ENCODE measurements around the gene TRIM7.
"Not testable (repeated sequence)": the region's sequence is repeated elsewhere in the genome, so short reads cannot be mapped to it uniquely, and the experiment has no call there.

Gene TRIM7

DNA sequence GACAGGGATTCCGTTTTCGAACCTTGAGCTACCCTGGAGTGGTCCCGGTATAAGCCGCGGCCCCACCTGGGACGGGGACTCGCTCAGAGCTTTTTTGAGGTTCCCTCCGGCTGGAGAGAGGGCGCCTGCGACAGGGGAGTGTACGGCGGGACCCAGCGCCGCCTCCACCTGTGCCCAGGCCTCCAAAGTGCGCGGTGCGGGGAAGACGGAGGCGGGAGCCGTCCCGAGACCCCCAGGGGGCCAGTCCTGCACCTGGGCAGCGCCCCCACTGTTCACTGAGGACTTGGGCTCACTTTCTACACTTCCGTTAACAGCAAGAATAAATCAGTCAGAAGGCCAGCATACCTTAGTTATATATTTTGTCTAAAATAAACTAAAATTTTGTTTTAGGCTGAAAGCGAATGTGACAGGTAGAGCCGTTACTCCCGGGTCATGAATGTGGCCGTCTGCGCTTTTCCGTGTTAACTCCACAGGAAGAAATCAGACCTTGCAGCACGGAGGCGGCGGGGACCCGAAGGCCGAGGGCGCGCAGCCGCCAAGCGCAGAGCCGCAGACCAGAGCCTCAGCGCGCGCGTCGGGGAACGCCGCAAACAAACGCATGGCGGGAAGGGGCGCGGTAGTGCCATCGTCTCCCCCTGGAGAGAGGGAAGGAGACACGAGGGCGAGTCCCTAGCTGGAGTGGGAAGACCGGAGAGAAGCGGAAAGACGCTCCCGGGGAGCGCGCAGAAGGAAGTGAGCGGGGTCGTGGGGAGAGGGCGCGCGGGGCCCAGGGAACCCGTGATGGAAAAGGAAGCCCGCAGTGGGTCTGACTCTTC is 14.1 kb downstream of the TRIM7 start:
- no peak for DNase-seq

DNA sequence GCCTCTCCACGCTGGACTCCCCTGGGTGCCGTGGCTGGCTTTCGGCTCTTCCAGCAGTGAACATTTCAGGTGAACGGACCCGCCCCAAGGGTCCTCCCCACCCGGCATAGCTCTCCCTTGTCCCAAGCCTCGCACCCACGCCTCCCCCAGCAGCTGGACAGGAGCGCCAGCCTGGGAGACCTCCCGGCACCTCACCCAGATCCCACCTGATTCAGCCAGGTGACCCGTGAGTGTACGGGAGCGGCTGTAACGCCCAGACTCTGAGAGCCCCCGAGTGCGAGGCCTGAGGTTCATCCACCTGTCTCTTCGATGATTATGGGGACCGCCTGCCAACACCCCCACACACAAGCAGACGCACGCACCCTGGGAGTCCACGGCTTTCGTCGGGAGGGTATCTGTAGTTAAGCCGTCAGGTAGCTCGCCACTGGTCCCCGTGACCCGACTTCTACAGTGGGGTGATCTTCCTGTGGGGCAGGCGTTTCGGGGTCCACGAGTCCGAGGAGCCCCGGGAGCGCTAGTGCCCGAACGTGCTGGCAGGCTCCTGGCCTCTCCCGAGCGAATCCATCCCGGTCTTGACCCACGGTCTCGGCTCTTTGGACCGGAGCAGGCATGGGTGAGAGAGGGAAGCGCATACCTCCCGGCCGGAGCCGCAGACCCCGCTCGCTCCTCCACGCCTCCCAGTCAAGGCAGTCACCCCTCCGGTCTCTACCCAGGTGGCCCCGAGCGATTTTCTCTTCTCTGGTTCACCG is 14.9 kb downstream of the TRIM7 start:
- no peak for DNase-seq

DNA sequence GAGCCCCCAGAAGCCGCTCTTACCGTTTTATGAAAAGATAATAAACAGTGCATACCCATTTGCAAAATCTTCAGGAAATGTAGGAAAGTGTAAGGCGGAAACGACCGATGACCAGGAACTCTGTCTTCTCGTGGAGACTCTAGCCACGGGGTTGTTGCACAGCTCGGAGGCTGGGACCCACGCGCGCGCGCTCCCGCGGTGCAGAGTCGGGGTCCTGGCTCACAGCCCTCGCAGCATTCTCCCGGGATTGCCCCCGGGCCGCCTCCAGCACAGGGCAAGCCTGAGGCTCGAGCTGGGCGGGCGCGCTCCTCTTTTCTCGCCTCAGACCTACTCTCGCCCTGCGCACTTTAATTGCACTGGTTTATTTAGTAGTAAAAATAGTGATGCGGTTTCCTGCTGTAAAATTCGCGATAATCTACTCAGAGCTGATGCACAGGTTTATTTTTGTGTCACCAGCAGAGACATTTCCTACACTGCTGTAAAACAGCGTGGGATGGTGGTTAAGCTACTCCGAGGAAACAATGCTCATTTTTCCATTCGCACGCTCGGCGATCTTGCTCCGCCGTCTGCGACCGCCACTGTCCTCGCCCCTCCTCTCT is 15.5 kb downstream of the TRIM7 start:
- no peak for DNase-seq

DNA sequence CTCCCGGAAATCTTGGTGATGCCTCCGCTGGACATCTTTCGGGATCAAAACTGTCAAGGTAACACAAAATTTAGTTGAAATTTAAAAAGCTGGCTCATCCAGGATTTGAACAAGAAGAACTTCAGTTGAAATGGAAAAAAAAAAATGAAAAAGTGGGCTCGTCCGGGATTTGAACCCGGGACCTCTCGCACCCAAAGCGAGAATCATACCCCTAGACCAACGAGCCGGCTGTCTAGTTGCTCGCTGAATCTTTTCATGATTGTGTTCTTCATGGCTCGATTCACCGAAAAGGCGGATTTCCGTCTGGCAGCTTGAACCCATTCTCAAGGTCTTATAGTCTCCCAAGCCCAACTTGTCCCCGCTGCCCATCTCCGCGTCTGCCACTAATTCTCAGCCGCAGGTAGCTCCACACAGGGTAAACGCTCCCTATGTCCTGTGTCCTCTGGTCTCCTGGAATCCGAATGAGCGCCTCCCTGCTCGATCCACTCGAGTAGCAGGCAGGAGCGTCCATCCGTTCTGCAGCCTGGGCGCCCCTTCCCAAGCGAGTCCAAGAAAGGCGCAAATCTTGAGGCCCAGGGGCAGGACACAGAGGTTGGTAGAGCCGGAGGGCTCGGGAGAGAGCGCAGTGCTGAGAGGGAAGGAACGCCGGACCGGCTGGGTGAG is 16.2 kb downstream of the TRIM7 start:
- no peak for DNase-seq

DNA sequence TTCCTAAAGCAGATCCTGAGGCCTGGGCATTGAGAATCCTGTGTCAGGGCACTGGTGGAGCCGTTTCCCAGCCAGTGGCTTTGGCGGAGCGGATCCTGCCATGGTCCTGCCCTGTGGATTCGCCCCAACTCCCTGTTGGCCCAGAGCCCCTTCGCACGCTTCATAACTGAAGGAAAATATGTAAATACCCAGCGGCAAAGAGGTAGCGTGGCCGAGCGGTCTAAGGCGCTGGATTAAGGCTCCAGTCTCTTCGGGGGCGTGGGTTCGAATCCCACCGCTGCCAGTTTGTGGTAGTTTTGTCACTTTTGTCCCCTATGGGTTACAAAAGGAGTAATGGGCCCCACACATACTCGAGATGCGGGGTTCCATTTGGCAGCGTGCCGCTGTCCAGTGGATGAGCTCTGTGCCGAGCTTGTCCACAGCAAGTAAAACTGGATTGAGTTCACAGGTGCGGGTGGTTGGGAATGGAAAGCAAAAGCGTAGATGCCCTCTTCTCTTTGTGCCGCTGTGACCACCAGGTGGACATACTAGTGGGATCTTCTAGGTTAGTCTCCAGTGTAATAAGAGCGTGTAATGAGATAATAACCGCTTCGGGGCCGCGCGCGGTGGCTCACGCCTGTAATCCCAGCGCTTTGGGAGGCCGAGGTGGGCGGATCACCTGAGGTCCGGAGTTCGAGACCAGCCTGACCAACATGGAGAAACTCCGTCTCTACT is 17.3 kb downstream of the TRIM7 start:
- DNase-seq: no peak

DNA sequence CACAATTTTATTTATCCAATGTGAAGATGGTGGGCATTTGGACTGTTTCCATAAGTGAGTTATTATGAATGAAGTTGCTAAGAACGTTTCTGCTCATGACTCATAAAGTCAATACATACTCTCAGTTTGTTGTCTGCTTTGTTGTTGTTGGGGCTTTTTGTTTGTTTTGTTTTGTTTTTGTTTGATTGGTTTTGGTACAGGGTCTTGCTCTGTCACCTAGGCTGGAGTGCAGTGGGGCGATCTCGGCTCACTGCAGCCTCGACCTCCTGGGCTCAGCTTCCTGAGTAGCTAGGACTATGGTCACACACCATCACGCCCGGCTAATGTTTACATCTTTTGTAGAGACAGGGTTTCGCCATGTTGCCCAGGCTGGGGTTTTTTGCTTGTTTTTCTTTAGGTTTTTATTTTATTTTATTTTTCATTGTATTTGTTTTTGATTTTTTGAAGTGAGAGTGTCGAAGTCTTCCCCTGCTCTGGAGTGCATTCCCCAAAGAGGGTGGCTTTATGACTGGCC is 18.0 kb downstream of the TRIM7 start:
- DNase-seq: no peak

DNA sequence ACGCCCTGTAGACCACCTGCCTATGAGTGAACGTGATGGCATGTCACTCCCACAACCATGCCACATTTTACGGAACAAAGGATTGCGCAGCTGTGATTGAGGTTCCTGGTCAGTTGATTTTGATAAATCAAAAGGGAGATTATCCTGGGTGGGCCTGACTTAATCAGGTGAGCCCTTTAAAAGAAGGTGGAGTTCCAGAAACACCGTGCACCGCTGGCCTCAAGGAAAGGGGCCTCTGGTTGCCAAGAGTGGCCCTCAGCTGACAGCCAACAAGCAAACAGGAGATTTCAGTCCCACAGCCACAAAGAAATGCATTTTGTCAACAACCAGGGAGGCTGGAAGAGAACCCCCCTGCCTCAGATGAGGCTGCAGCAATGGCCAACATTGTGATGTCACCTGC is 19.0 kb downstream of the TRIM7 start:
- no peak for DNase-seq

DNA sequence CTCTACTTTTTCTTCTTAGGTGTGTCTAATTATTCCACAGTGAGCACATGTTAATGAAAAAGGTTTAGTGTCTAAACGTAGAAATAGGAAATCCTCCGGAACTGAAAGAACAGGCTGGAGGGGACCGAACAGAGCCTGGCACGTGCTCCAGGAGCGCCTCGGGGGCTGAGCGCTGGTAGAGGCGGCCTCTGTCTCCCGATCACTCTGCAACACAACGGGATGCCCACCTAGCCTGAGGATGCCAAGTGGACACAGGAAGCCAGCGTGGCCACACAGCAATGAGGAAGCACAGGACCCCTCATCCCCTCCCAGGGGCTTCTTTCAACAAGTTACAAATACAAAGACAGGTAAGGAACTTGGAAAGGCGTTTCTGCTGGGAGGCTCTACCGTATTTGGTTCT is 19.4 kb downstream of the TRIM7 start:
- no peak for DNase-seq

DNA sequence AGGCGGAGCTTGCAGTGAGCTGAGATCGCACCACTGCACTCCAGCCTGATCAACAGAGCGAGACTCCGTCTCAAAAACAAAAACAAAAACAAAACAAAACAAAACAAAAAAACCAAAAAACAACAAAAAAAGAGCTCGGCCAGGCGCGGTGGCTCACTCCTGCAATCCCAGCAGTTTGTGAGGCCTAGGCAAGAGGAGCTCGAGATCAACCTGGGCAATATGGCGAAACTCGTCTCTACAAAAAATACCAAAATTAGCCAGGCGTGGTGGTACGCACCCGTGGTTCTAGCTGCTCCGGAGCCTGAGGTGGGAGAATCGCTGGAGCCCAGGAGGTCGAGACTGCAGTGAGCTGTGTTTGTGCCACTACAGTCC is 20.2 kb downstream of the TRIM7 start:
- no peak for DNase-seq

DNA sequence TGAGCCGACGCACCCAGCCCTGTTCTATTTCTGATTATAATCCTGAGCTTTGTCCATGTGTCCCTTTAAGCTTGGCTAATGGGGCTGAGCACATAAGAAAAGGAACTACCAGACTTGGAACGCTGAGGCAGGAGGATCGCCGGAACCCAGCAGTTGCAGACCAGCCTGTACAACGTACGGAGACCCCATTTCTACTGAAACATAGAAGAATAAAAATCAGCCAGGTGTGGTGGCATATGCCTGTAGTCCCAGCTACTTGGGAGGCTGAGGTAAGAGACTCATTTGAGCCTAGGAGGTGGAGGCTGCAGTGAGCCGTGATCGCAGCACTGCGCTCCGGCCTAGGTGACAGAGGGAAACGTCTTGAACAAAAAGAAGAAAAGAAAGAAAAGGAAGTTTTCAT is 22.3 kb downstream of the TRIM7 start:
- DNase-seq: no peak

DNA sequence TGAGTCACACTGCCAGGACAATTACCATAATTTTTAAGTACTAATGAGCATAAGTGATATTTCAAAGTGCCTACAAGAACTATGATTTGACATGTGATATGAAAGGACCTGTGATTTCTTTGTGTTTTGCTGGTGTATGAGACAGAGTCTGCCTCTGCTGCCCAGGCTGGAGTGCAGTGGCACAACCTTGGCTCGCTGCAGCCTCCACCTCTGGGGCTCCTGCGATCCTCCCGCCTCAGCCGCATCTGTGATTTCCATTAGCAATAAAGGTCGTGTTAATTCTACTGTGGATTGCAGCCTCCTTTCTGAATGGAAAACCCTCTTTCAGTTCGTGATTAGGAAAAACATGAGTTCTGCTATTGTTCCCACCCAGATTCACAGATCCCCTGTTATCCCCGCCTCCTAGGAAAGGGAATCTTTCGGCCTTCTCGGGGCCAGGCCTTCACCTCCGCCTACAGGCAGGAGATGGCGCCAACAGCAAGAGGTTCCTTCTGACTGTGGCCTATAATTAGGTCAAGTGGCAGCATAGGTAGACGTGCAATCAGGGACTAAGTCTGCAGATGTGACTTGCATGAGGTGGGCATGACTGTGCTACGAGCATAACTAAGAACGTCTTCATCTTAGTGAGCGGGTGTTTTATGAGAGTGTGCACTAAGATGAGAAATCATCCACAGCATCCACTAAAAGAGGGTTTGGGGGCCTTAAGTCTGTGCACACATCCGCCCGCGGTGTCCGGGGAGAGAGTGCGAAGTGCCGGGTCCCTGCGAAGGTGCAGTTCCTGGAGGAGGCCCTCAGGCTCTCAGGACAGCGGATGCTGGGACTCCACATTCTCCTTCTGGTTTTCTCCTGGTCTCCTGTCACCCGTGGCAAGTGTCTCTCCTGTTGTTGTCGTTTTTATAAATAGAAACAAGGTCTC is 23.1 kb downstream of the TRIM7 start:
- no peak for DNase-seq

DNA sequence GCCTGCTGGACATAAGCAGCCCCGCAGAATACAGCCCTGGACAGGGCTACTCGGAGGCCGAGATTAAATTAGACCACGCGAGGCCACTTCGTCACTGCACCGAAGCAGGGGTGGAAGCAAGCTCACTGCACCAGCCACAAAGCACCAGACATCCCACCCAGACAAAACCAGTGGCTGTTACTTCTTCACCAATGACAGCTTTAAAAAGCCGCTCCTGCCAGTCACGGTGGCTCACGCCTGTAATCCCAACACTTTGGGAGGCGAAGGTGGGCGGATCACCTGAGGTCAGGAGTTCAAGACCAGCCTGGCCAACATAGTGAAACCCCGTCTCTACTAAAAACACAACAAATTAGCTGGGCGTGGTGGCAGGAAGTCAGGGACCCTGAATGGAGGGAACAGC is 27.4 kb downstream of the TRIM7 start:
- not testable (repeated sequence) for DNase-seq

DNA sequence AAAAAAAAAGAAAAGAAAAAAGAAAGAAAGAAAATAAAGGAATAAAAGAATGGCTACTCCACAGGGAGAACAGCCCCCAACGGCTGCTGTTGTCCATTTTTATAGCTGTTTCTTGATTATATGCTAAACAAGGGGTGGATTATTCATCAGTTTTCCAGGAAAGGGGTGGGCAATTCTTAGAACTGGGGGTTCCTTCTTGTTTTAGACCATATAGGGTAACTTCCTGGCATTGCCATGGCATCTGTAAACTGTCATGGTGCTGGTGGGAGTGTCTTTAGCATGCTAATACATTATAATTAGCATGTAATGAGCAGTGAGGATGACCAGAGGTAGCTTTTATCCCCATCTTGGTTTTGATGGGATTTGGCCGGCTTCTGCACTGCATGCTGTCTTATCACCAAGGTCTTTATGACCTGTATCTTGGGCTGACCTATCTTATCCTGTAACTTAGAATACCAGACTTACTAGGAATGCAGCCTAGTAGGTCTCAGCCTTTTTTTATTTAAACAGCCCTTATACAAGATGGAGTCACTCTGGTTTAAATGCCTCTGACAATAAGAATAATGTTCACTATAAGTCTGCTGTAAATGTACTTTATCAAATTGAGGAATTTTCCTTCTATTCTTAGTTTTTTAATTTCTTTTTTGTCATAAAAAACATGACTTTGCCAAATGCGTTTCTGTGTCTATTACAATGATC is 28.6 kb downstream of the TRIM7 start:
- DNase-seq: no peak

DNA sequence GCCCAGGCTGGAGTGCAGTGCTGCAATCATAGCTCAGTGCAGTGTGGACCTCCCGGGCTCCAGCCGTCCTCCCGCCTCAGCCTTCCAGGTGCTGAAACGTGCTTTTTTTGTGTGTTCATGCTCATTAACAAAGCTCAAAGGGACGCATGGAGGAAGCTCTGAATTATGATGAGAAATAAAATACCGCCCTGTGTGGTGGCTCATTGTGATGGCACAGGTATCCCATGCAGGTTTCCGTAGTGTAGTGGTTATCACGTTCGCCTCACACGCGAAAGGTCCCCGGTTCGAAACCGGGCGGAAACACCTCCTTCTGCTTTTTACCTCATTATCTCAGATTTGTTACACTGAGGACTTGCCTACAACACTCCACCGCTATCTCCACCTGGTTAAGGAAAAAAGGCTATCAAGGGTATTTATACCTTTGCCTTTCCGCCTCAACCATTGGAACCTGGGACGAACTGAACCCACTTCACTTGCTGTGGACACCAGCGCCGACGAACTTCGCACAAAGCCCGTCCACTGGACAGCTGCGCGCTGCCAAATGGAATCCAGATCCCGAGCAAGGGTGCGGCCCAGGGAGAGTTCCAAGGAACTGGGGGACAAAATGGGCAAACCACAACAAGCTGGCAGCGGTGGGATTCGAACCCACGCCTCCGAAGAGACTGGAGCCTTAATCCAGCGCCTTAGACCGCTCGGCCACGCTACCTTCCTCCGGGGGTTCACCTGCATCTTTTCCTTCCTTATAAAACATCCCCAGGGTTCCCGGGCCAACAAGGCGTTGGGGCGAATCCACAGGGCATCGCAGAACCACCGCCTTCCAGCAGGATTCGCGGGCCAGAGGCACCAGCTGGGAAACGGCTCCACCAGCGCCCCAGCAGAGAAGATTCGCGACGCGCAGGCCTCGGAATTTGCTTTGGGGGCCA is 31.3 kb downstream of the TRIM7 start:
- DNase-seq: no peak

DNA sequence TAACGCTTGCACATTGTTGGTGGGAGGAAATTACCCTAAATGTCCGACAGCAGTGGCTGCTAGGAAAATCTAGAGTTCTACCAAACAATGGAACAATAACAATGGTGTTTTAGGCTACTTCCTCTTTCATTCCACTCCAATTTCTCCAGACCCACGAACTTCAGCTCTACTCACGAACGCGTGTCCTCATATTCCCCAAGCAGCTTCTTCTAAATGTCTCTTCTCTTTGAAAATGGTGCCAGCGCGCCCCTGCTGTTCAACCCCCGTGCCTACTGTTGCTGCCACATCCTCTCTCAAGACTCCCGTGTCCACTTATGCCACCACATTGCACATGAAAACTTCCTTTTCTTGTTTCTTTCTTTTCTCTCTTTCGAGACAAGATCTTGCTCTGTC is 32.0 kb downstream of the TRIM7 start:
- DNase-seq: no peak

DNA sequence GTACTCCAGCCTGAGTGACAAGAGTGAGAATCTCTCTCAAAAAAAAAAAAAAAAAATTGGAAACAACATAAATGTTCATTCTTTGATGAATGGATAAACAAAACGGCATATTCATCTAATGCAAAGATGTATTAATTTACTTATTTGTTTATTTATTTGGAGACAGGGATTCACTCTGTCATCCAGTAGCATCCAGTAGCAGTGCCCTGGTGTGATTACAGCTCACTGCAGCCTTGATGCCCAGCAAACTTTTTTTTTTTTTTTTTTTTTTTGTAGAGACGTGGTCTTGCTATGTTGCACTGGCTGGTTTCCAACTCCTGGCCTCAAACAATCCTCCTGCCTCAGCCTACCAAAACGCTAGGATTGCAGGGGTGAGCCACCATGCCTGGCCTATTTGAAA is 33.2 kb downstream of the TRIM7 start:
- no peak for DNase-seq

DNA sequence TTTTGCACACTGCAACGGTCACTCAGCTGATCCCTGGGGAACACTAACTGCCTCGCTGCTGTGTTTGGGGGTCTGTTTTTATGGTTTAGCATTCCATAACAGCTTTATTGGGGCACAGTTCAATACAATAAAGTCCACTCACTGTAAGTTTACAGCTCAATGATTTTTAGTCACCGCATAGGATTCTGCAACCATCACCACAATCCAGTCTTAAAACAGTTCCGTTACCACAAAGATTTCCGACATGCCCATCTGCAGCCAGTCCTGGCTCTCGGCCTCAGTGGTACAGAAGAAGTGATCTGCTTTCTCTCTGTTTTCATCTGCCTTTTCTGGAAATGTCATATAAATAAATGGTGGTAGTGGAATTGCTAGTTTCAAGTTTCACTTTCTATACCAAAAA is 34.0 kb downstream of the TRIM7 start:
- no peak for DNase-seq

DNA sequence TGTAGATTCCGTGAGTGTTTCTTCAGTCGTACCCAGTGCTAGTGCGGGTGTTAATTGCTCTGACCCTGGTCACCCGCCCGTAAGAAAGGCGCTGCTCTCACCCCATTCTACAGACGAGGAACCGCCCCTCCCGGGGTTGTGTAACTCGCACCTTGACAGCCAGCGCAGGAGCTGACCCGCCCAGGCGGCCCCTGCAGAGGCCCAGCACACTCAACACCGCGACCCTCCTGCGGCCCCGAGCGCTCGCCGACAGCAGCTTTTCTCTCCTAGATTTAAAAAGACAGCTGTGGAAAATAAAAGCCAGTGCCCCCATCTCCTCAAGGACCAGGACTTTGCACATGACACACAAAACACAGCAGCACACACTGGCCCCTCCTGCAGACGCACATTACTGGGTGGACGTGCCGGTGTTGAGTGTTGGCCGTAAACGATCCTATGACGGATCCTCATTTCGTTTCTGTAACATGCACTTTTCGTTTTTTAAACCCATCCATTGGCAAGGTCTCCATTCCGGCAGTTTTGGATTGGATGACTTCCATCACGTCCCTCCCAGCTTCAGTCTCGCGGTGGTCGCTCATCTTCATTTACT is 34.7 kb downstream of the TRIM7 start:
- no peak for DNase-seq

All from NCI-H1930 (cell line).